ENCODE data around the gene ARHGEF28. TPM values are rescaled to one million over a fixed set of nuclear protein-coding genes. Genes with fewer than 3 reads are reported as not detected.

Gene ARHGEF28
- polyA plus RNA-seq, 1 donor = 16.6 TPM

- Histone ChIP-seq H3K4me3 (ENCODE audit: low read length) (no peak overlapping the region), H3K9me3 (ENCODE audit: control insufficient read depth, low read depth, low read length) (no peaks in the 10 kb centered on the region), H3K36me3 (ENCODE audit: control insufficient read depth, insufficient read depth, low read length) (no peaks in the 10 kb centered on the region), H3K27me3 (ENCODE audit: control insufficient read depth, insufficient read depth, low read length) (peaks cover 2% of the 10 kb centered on the region), H3K4me1 (ENCODE audit: control insufficient read depth, insufficient read depth, low read length) (no peaks in the 10 kb centered on the region), H3K27ac (ENCODE audit: low read length) (no peak overlapping the region)
- DNase-seq = no peak
- 80% methylated on average over 1 of the region's 5 CpGs for WGBS (ENCODE audit: insufficient coverage, low lambda C conversion rate)
Measured at GRCh38 chr5:73709536-73710129, 83.6 kb downstream of the ARHGEF28 start.

DNA sequence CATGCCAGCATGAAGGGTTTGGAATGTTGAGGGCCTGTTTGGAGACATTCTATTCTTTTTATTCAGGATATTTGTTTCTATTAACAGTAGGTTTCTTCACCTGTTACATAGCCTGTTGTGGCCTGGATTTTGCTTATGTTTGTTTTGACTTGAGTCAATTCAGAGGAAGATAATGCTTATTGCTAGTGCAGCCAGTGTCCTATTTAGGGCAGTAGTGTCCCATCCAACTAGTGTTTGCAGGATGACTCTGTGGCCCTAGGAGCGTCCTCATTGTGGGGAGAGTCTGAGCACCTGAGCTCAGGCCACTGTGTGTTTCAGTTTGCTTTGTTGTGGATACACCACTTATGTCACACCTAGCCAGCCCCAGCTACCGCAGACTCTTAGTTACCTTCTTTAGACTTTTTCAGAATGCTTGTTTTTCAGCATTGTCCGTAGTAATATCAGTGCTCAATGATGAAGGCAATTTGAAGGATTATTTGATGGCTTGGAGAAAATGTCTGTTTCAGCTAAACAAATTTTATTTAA, 90.3 kb downstream of the ARHGEF28 start:
- whole genome bisulfite sequencing (ENCODE audit: insufficient coverage, low lambda C conversion rate) = 100% methylated on average over 1 of the region's 3 CpGs
- Histone ChIP-seq H3K27ac (ENCODE audit: low read length) (no peak overlapping the region), H3K9me3 (ENCODE audit: control insufficient read depth, low read depth, low read length) (no peaks in the 10 kb centered on the region), H3K36me3 (ENCODE audit: control insufficient read depth, insufficient read depth, low read length) (no peaks in the 10 kb centered on the region), H3K27me3 (ENCODE audit: control insufficient read depth, insufficient read depth, low read length) (no peaks in the 10 kb centered on the region), H3K4me1 (ENCODE audit: control insufficient read depth, insufficient read depth, low read length) (no peaks in the 10 kb centered on the region), H3K4me3 (ENCODE audit: low read length) (no peak overlapping the region)
- DNase-seq = no peak

GRCh38 chr5:73718762-73719161, 92.8 kb downstream of the ARHGEF28 start:
- Histone ChIP-seq H3K27ac (ENCODE audit: low read length) (no peak overlapping the region), H3K36me3 (ENCODE audit: control insufficient read depth, insufficient read depth, low read length) (no peaks in the 10 kb centered on the region), H3K9me3 (ENCODE audit: control insufficient read depth, low read depth, low read length) (no peaks in the 10 kb centered on the region), H3K4me3 (ENCODE audit: low read length) (no peak overlapping the region), H3K4me1 (ENCODE audit: control insufficient read depth, insufficient read depth, low read length) (no peaks in the 10 kb centered on the region), H3K27me3 (ENCODE audit: control insufficient read depth, insufficient read depth, low read length) (no peaks in the 10 kb centered on the region)
- WGBS (ENCODE audit: insufficient coverage, low lambda C conversion rate) = no CpG with 5 or more reads among the region's 3 CpGs
- DNase-seq = no peak

DNA sequence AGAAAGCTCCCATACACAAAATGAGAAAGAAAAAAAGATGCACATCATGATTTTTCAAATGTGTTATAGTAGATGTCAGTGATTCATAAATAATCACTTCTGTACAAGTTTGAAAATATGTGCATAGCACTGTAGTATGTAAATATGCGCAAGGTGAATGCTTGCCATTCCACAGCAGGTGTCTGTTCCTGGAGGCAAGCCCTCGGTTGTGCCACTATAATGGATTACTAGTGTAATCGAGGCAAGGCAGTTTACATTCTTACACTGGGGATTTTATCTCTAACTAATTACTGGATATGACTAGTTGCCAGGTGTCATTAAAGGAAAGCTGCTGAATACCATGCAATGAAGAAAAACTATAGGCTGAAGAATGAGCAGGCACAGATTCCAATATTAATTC, 93.6 kb downstream of the ARHGEF28 start:
- WGBS (ENCODE audit: insufficient coverage, low lambda C conversion rate) = no CpG with 5 or more reads among the region's 3 CpGs
- H3K4me3 ChIP-seq (ENCODE audit: low read length) = no peak overlapping the region
- no peaks in the 10 kb centered on the region for H3K27me3 ChIP-seq (ENCODE audit: control insufficient read depth, insufficient read depth, low read length)
- H3K36me3 ChIP-seq (ENCODE audit: control insufficient read depth, insufficient read depth, low read length) = no peaks in the 10 kb centered on the region
- H3K4me1 ChIP-seq (ENCODE audit: control insufficient read depth, insufficient read depth, low read length) = no peaks in the 10 kb centered on the region
- no peak for DNase-seq
- H3K27ac ChIP-seq (ENCODE audit: low read length) = no peak overlapping the region
- no peaks in the 10 kb centered on the region for H3K9me3 ChIP-seq (ENCODE audit: control insufficient read depth, low read depth, low read length)

GRCh38 chr5:73722231-73722630, 96.2 kb downstream of the ARHGEF28 start:
- Histone ChIP-seq H3K36me3 (ENCODE audit: control insufficient read depth, insufficient read depth, low read length) (no peaks in the 10 kb centered on the region), H3K9me3 (ENCODE audit: control insufficient read depth, low read depth, low read length) (no peaks in the 10 kb centered on the region), H3K27me3 (ENCODE audit: control insufficient read depth, insufficient read depth, low read length) (no peaks in the 10 kb centered on the region), H3K4me1 (ENCODE audit: control insufficient read depth, insufficient read depth, low read length) (no peaks in the 10 kb centered on the region), H3K27ac (ENCODE audit: low read length) (no peak overlapping the region), H3K4me3 (ENCODE audit: low read length) (no peak overlapping the region)
- no peak for DNase-seq
- WGBS (ENCODE audit: insufficient coverage, low lambda C conversion rate) = no CpG with 5 or more reads among the region's 1 CpG

DNA sequence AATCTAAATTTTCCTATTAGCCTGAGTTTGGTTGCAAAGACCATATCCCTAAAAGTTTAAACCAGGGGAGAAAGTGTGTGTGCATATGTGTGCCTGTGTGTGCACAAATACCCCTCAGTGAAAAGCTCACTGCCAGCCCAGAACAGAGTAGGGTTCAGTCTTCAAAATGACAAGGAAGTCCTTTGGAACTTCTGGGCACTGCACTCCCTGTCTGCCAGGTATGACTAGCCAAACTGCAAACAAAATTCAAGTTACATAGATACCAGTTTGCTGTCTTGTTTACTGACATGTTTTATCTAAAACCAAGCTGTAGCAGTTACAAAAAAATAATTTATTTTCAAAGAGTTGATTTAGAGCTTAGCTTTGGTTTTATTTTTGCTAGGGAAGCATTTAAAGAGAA, 100.1 kb downstream of the ARHGEF28 start:
- H3K4me3 ChIP-seq (ENCODE audit: low read length) = no peak overlapping the region
- H3K9me3 ChIP-seq (ENCODE audit: control insufficient read depth, low read depth, low read length) = no peaks in the 10 kb centered on the region
- no peaks in the 10 kb centered on the region for H3K4me1 ChIP-seq (ENCODE audit: control insufficient read depth, insufficient read depth, low read length)
- H3K27ac ChIP-seq (ENCODE audit: low read length) = no peak overlapping the region
- no peaks in the 10 kb centered on the region for H3K36me3 ChIP-seq (ENCODE audit: control insufficient read depth, insufficient read depth, low read length)
- no peaks in the 10 kb centered on the region for H3K27me3 ChIP-seq (ENCODE audit: control insufficient read depth, insufficient read depth, low read length)
- DNase-seq = no peak

DNA sequence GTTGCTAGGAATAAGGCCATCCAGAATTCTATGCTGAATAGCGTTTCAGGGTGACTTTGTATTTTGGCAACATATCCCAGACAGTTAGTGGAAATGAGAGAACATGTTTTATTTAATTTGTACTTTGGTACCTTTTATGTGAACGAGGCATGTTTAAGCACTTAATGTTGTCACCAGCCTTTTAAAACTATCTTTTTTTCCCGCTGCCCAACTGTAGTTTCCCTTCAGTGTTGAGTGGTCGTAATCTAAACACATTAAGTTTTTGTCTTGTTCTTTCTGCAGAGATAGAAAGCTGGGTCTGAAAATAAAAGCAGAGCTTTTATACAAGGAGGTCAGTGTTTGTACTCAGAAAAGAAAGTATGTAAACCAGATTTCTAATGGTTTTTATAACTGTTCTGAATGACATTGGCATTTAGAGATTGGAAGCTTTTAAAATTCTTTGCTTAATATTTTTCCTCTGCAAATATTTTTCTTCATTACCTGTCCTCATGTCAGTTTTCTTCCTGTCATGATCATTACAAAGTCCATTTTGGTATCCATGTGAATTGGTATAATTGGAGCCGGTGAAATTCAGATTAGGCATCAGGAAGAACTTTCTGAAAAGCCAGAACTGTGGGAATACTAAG, 100.7 kb downstream of the ARHGEF28 start:
- Histone ChIP-seq H3K27ac (ENCODE audit: low read length) (no peak overlapping the region), H3K9me3 (ENCODE audit: control insufficient read depth, low read depth, low read length) (no peaks in the 10 kb centered on the region), H3K4me3 (ENCODE audit: low read length) (no peak overlapping the region), H3K4me1 (ENCODE audit: control insufficient read depth, insufficient read depth, low read length) (no peaks in the 10 kb centered on the region), H3K36me3 (ENCODE audit: control insufficient read depth, insufficient read depth, low read length) (no peaks in the 10 kb centered on the region), H3K27me3 (ENCODE audit: control insufficient read depth, insufficient read depth, low read length) (no peaks in the 10 kb centered on the region)
- no peak for DNase-seq
- WGBS (ENCODE audit: insufficient coverage, low lambda C conversion rate) = 60% methylated on average over 1 of the region's 5 CpGs

GRCh38 chr5:73727470-73727869, 101.5 kb downstream of the ARHGEF28 start:
- H3K4me1 ChIP-seq (ENCODE audit: control insufficient read depth, insufficient read depth, low read length) = no peaks in the 10 kb centered on the region
- no peaks in the 10 kb centered on the region for H3K9me3 ChIP-seq (ENCODE audit: control insufficient read depth, low read depth, low read length)
- H3K27me3 ChIP-seq (ENCODE audit: control insufficient read depth, insufficient read depth, low read length) = no peaks in the 10 kb centered on the region
- no peak for DNase-seq
- H3K36me3 ChIP-seq (ENCODE audit: control insufficient read depth, insufficient read depth, low read length) = no peaks in the 10 kb centered on the region
- no peak overlapping the region for H3K27ac ChIP-seq (ENCODE audit: low read length)
- H3K4me3 ChIP-seq (ENCODE audit: low read length) = no peak overlapping the region
- no CpG with 5 or more reads among the region's 1 CpG for WGBS (ENCODE audit: insufficient coverage, low lambda C conversion rate)

- DNase-seq = no peak
- H3K36me3 ChIP-seq (ENCODE audit: control insufficient read depth, insufficient read depth, low read length) = no peaks in the 10 kb centered on the region
- H3K27me3 ChIP-seq (ENCODE audit: control insufficient read depth, insufficient read depth, low read length) = no peaks in the 10 kb centered on the region
- H3K4me1 ChIP-seq (ENCODE audit: control insufficient read depth, insufficient read depth, low read length) = no peaks in the 10 kb centered on the region
- WGBS (ENCODE audit: insufficient coverage, low lambda C conversion rate) = no CpG with 5 or more reads among the region's 7 CpGs
- H3K4me3 ChIP-seq (ENCODE audit: low read length) = no peak overlapping the region
- no peaks in the 10 kb centered on the region for H3K9me3 ChIP-seq (ENCODE audit: control insufficient read depth, low read depth, low read length)
- no peak overlapping the region for H3K27ac ChIP-seq (ENCODE audit: low read length)
Measured at GRCh38 chr5:73728493-73729273, 102.7 kb downstream of the ARHGEF28 start.

DNA sequence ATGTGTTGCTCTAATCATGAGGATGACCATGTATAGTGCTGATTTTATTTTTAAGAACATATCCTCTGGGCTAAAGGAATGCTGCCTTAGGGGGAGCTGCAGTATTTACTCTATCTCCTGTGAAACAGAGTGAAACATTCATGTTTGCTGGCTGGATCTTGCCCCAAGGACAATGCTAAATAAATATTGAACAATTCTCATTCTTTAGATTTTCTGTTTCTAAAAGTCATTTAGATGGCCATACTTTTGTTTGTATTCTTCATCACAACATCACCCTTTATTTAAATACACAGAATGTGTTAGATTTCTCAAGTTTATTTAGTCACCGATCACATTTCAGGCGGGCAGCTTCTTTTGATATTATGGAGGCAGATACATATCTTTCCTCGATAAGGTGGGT, 103.3 kb downstream of the ARHGEF28 start:
- H3K27me3 ChIP-seq (ENCODE audit: control insufficient read depth, insufficient read depth, low read length) = no peaks in the 10 kb centered on the region
- no peak overlapping the region for H3K4me3 ChIP-seq (ENCODE audit: low read length)
- 70% methylated on average over 2 of the region's 3 CpGs for WGBS (ENCODE audit: insufficient coverage, low lambda C conversion rate)
- DNase-seq = no peak
- H3K9me3 ChIP-seq (ENCODE audit: control insufficient read depth, low read depth, low read length) = no peaks in the 10 kb centered on the region
- H3K36me3 ChIP-seq (ENCODE audit: control insufficient read depth, insufficient read depth, low read length) = no peaks in the 10 kb centered on the region
- no peak overlapping the region for H3K27ac ChIP-seq (ENCODE audit: low read length)
- no peaks in the 10 kb centered on the region for H3K4me1 ChIP-seq (ENCODE audit: control insufficient read depth, insufficient read depth, low read length)
